GM21447 (cell line): ENCODE data around the gene PI4KB.

Experiments
- ATAC-seq: cut with Tn5 transposase; IDR thresholded peaks from one replicate; pipeline ENCODE4 v1.9.1; 2021; ENCODE audit not compliant: unreplicated experiment

Gene PI4KB

GRCh38 chr1:151312826-151313225 is 14.4 kb downstream of the PI4KB start:
- no peak for ATAC-seq

GRCh38 chr1:151312411-151312810 is 14.8 kb downstream of the PI4KB start:
- ATAC-seq: no peak

- no peak for ATAC-seq
Measured at GRCh38 chr1:151311589-151312331, 15.5 kb downstream of the PI4KB start.

- ATAC-seq: no peak
Measured at GRCh38 chr1:151311011-151311410, 16.2 kb downstream of the PI4KB start.

GRCh38 chr1:151309811-151310323 is 17.3 kb downstream of the PI4KB start:
- no peak for ATAC-seq

- no peak for ATAC-seq
Measured at GRCh38 chr1:151294742-151295462, 32.3 kb downstream of the PI4KB start.

- no peak for ATAC-seq
Measured at GRCh38 chr1:151293093-151293492, 34.1 kb downstream of the PI4KB start.

GRCh38 chr1:151292207-151293030 is 34.8 kb downstream of the PI4KB start:
- no peak for ATAC-seq

GRCh38 chr1:151290709-151291303 is 36.4 kb downstream of the PI4KB start:
- ATAC-seq: no peak

- ATAC-seq: no peak
Measured at GRCh38 chr1:151289991-151290708, 37.1 kb downstream of the PI4KB start.

- ATAC-seq: no peak
Measured at GRCh38 chr1:151289080-151289935, 37.9 kb downstream of the PI4KB start.

- ATAC-seq: no peak
Measured at GRCh38 chr1:151288502-151288901, 38.7 kb downstream of the PI4KB start.

- ATAC-seq: no peak
Measured at GRCh38 chr1:151287767-151288500, 39.3 kb downstream of the PI4KB start.

- no peak for ATAC-seq
Measured at GRCh38 chr1:151287341-151287699, 39.9 kb downstream of the PI4KB start.

- no peak for ATAC-seq
Measured at GRCh38 chr1:151286619-151287340, 40.4 kb downstream of the PI4KB start.

GRCh38 chr1:151284013-151284577 is 43.1 kb downstream of the PI4KB start:
- no peak for ATAC-seq

- no peak for ATAC-seq
Measured at GRCh38 chr1:151282883-151283725, 44.1 kb downstream of the PI4KB start.
